Retina (tissue), 1 donor: Measurements from ENCODE around the gene TMEM98.
"Not testable (repeated sequence)": the region's sequence is repeated elsewhere in the genome, so short reads cannot be mapped to it uniquely, and the experiment has no call there.

ENCODE experiments used
- DNase-seq: peaks from one replicate; pipeline ENCODE4 v3.0.0-alpha.2; 2016

TMEM98 gene, protein sequence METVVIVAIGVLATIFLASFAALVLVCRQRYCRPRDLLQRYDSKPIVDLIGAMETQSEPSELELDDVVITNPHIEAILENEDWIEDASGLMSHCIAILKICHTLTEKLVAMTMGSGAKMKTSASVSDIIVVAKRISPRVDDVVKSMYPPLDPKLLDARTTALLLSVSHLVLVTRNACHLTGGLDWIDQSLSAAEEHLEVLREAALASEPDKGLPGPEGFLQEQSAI

DNA sequence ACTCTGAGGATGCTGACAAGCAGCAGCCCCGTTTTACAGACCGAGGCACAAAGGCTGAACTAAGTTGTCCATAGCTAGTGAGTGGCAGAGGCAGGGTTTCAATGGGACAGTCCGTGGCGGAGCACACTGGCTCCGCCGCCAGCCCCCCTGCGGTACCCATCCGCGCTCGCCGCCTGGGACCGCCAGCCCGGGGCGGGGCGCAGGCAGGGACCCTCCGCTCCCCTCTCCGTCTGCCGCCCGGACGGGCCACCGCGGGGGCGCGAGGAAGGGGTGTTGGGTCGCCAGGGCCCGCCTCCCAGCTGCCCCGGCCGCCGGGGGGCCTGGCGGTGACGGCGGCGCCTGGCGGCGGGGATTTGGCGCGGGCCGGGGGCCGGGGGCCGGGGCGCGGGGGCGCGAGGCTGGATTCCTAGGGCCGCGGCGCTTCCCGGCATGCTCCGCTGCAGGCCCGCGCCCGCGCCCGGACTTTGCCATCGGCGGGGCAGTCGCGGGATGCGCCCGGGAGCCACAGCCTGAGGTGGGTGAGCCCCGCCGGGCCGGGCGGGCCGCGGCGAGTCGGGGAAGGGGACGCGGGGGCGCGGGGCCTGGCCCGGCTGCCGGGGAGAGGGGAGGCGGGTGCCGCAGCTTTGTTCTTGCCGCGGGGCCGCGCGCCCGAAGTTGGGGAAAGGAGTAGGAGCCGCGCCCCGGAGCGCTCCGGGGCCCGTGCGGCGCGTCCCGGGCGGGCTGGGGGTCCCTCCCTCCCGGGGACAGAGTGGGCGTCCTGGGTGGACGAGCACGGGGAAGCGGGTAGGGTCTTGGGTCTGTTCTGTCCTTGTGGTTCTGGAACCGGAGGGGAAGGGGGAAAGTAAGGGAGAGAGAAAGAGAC, at the start of gene TMEM98:
Gene TMEM98 (plus strand): TSS at position 430 of the 862 bp plus-strand sequence. CDS start 3,376 bp downstream, outside the sequence.
- peak; percentile 81 for DNase-seq

DNA sequence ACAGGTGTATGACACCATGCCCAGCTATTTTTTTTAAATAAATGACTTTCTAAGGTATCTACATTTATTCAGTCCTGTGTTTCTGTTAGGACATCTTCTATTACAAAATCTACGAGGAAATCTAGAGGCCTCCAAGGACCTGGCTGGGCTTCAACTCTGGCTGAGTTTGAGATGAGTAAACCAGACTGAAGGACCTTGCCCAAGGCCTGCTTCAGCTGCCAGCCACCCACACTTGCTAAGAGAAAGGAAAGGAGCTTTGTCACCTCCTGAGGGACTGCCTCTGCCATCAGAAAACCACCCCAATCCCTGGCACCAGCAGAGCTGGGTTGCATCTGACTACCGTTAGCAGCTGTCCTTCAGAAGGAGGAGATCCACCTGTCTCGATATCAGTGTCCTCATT, 49.7 kb upstream of the TMEM98 start:
- DNase-seq, result no peak

DNA sequence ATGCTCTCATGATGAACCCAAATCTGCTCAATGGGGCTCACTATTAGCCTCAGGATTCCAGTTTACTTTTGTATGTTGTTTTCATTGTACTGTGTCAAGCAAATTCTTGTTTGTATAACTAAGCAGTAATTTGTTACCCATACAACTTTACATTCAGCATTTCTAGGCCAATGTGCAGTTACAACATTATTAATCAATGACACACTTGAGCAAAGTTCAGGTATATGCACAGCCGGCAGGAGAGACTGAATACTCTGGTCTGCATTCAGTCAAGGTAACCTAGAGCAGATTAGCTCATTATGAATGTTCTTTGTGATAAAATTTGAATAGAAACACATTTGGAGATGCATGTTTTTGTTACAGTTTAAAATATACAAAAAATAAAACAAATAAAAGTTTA, 48.8 kb upstream of the TMEM98 start:
- no peak for DNase-seq

DNA sequence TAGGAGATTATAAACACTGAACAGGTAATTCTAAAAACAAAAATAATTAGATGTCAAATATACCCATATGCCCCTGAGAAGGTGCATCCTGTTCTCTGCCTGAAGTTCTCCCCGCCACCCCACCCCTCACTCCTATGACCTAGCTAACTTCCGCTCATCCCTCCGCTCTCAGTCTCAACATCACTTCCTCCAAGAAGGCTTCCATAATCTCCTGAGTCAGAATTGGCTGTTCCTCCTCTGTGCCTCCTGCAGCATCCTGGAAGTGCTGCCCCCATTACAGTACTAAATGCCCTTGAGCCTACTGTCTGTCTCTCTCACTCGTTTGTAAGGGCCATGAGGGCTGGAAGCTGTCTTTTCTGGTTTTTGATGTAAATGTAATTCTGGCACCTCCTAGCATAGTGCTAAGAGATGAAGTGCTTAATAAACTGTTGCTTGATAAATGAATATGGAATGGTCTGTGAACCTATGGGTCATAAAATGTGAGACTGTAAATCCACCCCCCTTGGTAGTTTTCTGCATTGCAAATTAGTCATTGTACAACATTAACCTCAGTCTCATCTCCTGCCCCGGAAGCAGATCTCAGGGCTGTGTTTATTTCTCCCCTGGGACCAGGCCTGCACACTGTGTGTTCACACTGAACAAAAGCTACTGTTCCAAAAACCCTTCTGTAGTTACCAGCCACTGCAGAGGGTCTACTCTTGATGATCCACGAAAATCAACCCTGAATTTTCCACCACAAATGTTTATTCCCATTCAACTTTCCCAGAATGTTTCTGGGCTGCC, 47.1 kb upstream of the TMEM98 start:
- DNase-seq, result no peak

DNA sequence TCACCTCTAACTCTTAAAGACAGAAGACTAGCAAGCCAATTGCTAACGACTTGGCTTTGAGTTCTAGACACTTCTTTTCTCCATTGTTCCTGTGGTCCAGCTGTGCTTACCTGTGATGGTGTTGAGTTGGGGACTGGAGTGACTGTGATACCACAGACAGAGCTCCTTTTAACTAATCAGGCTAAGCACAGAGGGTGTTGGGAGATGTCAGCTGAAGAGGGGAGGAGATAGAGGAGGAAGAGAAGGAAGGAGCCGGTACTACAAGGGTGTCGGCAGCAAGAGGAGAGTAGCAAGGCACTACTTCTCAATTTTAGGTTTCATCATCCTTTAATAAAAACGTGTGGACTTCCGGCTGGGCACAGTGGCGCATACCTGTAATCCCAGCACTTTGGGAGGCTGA, 45.9 kb upstream of the TMEM98 start:
- no peak for DNase-seq

DNA sequence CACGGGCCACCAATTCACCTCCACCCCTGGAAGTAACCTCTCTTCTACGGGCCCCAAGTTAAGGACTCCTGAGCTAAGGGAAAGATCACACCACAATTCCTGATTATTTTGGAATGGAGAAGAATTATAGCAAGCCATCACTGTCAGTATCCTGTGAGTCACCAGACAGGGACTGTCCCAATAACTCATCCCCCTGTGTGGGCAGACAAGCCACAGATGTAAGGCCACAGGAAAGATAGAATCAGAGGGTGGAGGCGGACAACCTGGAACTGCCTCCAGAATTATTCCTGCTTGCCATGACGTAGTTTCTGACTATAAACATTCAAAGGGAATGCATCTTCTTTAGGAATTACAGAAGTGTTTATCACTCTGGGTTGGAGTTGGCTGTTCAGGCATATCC, 45.2 kb upstream of the TMEM98 start:
- no peak for DNase-seq

DNA sequence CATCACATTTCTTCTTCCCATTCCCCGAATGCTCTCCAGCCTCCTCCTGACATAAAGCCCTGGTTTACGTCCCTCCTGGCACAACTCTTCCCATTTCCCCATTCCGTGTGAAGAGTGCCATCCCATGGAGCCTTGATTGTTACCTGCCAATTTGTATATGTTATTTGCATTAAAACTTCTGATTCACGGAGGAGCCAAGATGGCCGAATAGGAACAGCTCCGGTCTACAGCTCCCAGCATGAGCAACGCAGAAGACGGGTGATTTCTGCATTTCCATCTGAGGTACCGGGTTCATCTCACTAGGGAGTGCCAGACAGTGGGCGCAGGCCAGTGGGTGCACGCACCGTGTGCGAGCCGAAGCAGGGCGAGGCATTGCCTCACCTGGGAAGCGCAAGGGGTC, 41.0 kb upstream of the TMEM98 start:
- not testable (repeated sequence) for DNase-seq

DNA sequence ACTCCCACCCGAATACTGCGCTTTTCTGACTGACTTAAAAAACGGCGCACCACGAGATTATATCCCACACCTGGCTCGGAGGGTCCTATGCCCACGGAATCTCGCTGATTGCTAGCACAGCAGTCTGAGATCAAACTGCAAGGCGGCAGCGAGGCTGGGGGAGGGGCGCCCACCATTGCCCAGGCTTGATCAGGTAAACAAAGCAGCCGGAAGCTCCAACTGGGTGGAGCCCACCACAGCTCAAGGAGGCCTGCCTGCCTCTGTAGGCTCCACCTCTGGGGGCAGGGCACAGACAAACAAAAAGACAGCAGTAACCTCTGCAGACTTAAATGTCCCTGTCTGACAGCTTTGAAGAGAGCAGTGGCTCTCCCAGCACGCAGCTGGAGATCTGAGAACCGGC, 40.5 kb upstream of the TMEM98 start:
- DNase-seq, result not testable (repeated sequence)

DNA sequence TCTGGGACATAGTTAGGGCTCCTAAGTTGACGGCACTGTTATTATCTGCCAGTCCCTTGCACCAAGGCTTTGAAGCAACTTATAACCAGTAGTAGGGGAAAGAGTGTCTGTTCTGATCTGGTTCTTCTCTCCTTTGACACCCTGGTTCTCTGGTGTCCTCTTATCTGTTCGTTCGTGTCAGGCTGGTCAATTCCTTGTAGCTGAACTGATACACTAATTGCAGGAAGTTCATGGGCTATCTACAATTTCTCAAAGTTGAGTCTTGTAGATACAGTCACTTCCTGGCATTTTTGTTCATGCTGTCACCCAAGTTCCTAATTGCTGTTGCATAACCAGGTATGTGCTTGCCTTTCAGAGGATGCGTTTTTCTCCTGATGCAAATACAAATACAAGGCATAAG, 33.7 kb upstream of the TMEM98 start:
- no peak for DNase-seq

DNA sequence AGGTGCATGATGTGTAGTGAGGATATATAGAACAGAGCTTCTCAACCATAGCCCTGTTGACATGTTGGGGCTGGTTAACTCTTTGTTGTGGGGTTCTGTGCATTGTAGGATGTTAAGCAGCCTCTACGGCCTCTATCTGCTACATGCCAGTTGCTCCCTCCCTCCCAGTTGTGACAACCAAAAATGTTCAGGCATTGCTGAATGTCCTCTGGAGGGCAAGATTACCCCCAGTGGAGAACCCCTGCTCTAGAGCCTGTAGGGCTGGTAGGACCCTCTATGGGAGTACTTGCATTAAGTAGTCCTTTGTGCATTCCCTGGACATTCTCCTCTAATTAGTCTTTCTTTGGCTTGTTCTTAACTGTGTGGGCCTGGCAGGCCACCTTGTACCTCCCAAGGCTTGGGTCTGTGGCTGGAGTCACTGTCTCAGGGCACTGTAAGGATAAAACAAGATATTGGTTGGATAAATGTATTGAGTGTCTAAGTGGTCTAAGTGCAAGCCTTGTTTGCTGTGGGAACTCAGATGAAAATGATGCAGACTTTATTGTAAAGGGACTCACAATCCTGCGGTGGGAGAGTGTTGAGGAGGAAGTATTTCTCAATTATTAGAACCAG, 31.2 kb upstream of the TMEM98 start:
- DNase-seq, result no peak

DNA sequence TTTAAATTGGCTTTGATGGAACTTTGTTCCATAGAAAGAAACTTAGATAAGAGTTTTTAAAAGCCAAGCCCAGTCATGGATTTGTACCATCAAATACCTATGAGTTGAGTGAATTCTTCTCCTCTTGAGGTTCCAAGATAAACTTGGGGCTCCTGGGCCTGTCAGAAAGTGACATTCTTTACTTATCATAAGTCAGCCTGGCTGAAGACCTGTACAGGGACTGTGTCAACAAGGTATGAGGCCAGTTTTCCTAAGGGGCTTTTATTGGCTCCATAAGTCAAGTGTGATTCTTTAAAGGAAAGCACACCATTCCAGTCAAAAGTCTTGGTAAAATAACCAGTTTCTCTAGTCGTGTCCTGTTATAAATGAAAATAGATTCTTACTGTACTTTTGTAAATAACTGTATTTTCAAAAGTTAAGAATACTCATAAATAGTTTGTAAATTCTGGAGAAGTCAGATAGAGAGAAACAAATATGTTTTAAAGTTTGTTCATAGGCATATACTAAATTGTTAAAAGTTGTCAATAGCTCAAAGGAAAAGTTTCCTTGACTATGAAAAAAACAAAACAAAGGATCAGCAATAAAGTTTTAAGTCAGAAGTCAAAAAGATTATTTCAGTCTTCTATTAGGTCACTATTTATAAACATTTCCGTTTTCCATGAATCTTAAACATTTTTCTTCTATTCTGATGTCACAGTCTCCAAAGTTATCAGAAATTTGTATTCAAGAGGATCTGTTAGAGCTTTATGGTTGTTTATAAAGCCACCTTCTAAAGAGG, 28.5 kb upstream of the TMEM98 start:
- DNase-seq, result no peak

DNA sequence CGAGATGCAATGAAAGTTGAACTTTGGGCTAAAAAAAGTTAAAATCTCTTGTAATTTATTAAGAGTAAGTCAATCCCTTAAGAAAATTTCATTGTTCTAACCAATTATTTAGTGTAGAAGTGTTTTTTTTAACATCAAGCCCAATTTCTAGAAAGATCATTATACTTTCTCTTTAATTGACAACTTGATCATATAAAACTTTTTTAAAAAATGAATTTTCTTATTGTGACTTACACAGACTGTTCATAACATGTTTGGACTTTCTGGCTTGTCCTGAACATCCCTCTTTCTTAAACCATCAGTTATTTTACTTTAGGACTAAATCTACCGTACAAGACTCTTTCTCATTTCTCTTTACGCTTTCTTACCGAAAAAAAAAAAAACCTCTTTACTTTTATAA, 26.2 kb upstream of the TMEM98 start:
- no peak for DNase-seq

DNA sequence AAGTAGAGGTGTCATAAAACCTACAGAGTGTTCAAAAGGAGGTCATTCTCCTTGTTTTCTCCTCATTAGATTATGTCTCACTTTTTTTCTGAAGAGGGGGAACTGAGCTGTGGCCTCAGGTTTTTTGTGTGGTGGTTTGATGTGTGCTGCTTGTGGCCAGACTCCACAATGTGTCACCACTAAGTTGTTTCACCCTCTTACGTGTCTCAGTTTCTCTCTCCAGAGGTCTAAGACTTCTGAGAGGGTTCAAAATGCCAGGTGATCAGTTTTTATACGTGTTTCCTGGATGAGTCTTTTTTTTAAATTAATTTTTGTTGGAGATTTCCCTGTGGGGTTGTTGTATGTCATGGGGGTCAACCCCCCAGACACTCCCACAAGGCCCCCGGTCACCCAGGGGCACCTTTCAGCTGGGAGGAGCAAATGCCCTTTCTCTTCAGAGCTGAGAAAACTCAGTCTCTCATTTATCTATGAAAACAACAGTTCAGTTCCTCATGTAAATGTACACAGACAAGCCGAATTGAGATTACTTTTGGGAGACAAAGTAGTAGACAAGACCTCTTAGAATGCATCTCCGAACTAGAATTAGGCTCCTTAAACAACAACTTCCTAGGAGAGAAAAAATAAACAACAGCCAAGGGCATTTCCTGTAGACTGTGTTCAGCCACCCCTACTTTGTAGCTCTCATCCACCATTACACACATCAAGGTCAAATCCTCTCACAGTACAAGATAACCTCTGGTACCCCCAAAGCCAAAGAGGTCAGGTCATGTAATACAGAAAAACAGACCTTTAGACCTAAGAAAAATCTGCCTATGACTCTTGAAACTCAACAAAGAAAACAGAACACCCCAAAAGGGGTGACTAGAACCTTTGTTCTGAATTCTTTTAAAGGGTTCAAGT, 23.9 kb upstream of the TMEM98 start:
- no peak for DNase-seq

DNA sequence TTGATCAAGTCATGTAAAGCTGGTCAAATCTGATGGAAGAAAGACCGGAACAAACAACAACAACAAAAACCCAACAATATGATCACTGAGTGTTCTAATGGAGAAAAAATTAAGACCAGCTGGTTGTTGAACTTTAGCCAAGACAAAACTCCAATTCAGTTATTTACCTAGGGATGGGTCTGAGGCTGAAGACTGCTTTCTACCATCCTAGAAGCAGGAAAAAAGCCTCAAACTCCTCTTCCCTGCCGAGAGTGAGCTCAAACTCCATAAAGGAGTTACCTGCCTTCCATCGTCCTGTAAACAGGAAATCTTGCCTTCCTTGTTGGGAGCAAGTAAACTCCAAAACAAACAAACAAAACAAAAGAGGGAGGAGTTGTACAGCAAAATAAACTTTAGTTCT, 23.1 kb upstream of the TMEM98 start:
- DNase-seq, result no peak

DNA sequence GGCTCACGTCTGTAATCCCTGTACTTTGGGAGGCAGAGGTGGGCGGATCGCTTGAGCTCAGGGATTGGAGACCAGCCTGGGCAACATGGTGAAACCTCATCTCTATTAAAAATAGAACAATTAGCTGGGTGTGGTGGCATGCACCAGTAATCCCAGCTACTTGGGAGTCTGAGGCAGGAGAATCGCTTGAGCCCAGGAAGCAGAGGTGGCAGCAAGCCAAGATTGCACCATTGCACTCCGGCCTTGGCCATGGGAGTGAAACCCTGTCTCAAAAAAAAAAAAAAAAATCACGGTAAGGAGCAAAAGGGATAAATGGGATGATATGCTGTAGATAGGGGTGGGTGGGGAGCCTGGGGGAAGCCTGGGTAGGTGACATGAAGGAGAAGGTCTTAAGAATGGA, 20.4 kb upstream of the TMEM98 start:
- no peak for DNase-seq

DNA sequence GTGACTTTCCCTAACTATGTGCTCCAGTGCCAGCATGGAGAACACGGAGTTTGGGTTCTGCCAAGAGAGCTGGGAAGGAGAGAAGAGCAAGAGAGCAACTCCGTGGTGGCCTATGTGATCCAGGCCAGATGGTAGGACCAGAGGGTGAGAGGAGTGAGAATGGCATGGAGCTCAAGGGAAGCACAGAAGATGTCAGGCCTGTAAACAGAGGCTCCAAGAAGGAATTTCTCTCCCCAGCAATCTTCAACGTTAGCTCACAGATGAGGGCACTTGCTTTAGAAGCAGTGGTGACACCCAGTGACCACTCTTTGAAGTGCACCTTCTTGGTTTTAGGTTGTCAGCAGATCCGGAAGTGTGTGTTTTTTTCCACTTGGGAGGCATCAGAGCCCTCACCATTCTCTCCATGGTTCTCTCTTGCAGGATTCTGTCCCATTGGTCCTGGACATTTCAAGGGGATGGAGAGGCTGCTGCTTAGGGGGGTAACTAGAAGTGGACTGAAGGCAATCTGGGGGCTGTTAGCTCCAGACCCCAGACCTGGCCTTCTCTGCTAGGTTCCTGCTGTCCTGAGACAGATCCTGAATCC, 18.1 kb upstream of the TMEM98 start:
- DNase-seq, result peak; percentile 72

DNA sequence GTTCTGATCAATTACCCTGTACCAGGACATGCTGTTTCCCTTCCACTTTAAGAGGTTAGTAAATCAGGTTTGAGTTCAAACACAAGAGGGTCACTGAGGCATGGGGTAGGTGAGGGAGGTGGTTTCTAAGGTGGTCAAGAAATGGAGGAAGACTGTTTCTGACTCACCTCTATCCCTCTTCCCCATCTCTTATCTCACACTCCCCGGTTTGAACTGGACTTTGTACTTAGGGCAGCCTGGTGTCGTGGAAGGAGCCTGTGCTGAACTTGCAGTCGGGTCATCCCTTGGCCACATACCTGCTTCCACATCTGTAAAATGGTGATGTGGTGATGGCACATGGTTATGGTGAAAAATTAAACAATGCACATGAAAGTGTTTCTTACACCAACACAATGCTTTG, 17.2 kb upstream of the TMEM98 start:
- no peak for DNase-seq

DNA sequence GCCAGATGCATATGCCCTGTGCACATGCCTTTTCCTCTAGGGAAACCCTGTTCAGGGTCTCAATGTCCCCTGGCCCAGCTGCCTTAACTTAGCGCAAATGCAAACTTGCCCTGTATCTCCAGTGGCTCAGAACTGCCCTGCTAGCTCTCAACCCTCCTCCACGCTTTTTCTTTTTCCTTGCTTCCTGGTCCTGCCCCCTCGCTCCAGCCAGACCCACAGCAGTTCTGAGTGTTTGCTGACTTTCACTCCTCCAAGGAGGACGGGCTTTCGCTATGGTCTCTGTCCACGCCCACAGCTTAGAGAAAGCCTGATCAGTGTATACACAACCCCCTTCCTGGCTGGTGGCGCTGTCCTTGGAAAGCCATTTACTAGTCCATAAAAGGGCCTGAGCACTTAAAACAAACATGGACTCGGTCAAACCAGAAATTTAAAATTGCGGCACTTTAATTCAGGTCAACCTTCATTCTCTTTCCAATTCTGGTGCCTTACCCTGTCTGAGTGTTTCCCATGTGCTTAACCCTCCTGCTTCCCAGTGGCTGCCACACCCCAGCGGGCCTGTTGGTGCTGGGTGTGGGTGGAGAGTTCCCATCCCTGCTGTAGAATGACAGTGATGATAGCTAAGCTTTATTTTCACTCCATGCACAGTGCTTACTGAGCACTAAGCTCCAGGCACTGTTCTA, 15.6 kb upstream of the TMEM98 start:
- no peak for DNase-seq

DNA sequence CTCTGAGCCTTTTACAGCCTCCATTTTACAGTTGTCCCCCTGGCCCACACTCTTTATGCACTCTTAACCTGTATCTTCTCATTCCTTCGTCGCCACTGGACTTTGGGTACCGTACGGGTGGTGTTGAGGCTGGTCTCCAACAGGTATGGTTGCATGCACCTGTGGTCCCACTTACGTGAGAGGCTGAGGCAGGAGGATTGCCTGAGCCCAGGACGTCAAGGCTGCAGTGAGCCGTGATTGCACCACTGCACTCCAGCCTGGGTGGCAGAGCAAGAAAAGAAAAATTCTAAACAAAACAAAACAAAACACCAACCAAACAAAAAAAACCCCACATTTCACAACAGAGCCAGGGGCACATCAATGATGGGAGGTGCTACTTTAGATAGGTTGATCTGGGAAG, 14.4 kb upstream of the TMEM98 start:
- no peak for DNase-seq

DNA sequence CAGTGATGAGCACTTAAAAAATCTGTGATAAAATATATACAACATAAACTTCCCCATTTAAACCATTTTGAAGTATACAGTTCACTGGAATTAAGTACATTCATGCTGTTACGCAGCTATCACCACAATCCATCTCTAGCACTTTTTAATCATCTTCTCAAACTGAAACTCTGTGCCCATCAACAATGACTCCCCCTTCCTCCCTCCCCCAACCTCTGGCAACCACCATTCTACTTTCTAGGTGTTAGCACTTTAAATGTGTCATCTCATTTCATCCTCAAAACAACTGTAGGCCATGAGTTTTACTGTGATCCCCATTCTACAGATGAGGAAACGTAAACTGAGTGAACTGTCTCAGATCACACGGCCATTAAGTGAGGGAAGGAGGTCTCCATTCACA, 13.8 kb upstream of the TMEM98 start:
- DNase-seq, result no peak
